Gastrocnemius medialis (tissue), 4 donors: Measurements from ENCODE around the gene POGK.

Source experiments
- POLR2A ChIP-seq, 2 donors: fragments of 450-650 bp; IDR thresholded peaks; one replicate each; pipeline ENCODE4 v1.6.1; 2017; ENCODE audit warnings: antibody characterized with exemption in 2 of 2, mild to moderate bottlenecking in 2 of 2, moderate library complexity in 2 of 2
- TF ChIP-seq, protein P1 (sequence below), 5 experiments: fragments of 450-650 bp in 3 of 5; fragments of 200-600 bp in 2 of 5; sonication (generic) in 2 of 5; IDR thresholded peaks in 4 of 5; conservative IDR thresholded peaks in 1 of 5; 1 replicate in 4 of 5; 2 replicates in 1 of 5; pipeline ENCODE4 v1.5.1; 2016 to 2019; ENCODE audit warnings: antibody characterized with exemption in 5 of 5, mild to moderate bottlenecking in 3 of 5, moderate library complexity in 3 of 5

DNA sequence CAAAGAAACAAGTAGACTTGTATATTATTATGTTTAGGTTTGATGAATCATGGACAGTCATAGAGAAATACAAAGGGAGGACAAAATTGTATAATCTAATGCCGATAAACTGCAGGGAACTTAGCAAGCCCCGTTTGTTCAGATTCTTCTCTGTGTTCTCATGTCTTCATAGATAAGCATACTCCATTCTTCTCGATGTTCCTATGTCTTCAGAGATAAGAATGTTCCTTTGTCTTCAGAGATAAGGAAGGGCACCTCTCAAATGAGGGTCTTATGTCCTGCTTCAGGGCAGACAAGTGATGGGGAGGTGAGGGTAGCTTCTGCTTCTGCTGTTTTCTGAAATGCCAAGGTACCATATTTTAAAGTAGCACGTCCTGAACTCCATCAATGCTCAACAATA is 56.5 kb downstream of the POGK start:
- TF ChIP-seq, protein P1, sequence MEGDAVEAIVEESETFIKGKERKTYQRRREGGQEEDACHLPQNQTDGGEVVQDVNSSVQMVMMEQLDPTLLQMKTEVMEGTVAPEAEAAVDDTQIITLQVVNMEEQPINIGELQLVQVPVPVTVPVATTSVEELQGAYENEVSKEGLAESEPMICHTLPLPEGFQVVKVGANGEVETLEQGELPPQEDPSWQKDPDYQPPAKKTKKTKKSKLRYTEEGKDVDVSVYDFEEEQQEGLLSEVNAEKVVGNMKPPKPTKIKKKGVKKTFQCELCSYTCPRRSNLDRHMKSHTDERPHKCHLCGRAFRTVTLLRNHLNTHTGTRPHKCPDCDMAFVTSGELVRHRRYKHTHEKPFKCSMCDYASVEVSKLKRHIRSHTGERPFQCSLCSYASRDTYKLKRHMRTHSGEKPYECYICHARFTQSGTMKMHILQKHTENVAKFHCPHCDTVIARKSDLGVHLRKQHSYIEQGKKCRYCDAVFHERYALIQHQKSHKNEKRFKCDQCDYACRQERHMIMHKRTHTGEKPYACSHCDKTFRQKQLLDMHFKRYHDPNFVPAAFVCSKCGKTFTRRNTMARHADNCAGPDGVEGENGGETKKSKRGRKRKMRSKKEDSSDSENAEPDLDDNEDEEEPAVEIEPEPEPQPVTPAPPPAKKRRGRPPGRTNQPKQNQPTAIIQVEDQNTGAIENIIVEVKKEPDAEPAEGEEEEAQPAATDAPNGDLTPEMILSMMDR (IDR thresholded peaks at IDR 0.05 in 4 of 5, conservative IDR thresholded peaks at IDR 0.05 in 1 of 5) = no peak
- no peak for TF ChIP-seq POLR2A (IDR thresholded peaks at IDR 0.05)
